Astrocyte (in vitro differentiated cells and primary cell): Measurements from ENCODE around the gene GNB2. TPM values are rescaled to one million over a fixed set of nuclear protein-coding genes. Genes with fewer than 3 reads are reported as not detected.

Experiments
- DNase-seq: peaks from one replicate; pipeline ENCODE4 v3.0.0-alpha.2; 2010; ENCODE audit warnings: low read depth
- FAIRE-seq: peaks from 2 replicates; lab custom pipeline; 2011; peaks lifted over from hg19 to GRCh38; lab: Jason Lieb, UNC
- H2AFZ ChIP-seq: 2 replicates; pipeline ENCODE4 v1.6.0; 2012; ENCODE audit warnings: low read depth, low read length, inconsistent platforms
- H3K27ac ChIP-seq: 2 replicates; pipeline ENCODE4 v1.5.1; 2011; ENCODE audit warnings: low read depth, low read length, inconsistent platforms
- H3K27me3 ChIP-seq: 2 replicates; pipeline ENCODE4 v1.6.0; 2011; ENCODE audit warnings: low read length, inconsistent platforms; ENCODE audit not compliant: insufficient read depth
- H3K36me3 ChIP-seq: 2 replicates; pipeline ENCODE4 v1.5.1; 2011; ENCODE audit warnings: low read length, inconsistent platforms; ENCODE audit not compliant: insufficient read depth
- H3K4me1 ChIP-seq: 2 replicates; pipeline ENCODE4 v1.5.1; 2011; ENCODE audit warnings: low read length, inconsistent platforms; ENCODE audit not compliant: insufficient read depth
- H3K4me2 ChIP-seq: 2 replicates; pipeline ENCODE4 v1.6.0; 2012; ENCODE audit warnings: low read length, inconsistent platforms
- H3K4me3 ChIP-seq: 2 replicates; pipeline ENCODE4 v1.5.1; 2011; ENCODE audit warnings: low read depth, mild to moderate bottlenecking, low read length, inconsistent platforms; ENCODE audit not compliant: insufficient read depth
- H3K79me2 ChIP-seq: 2 replicates; pipeline ENCODE4 v1.6.0; 2012; ENCODE audit warnings: mild to moderate bottlenecking, low read length, inconsistent platforms; ENCODE audit not compliant: insufficient read depth
- H3K9ac ChIP-seq: 2 replicates; pipeline ENCODE4 v1.6.0; 2012; ENCODE audit warnings: mild to moderate bottlenecking, low read length, inconsistent platforms
- H3K9me3 ChIP-seq: 2 replicates; pipeline ENCODE4 v1.5.1; 2012; ENCODE audit warnings: low read depth, mild to moderate bottlenecking, low read length, inconsistent platforms; ENCODE audit not compliant: insufficient read depth
- H4K20me1 ChIP-seq: 2 replicates; pipeline ENCODE4 v1.6.0; 2012; ENCODE audit warnings: low read length, inconsistent platforms; ENCODE audit not compliant: insufficient read depth
- H3K27ac Mint-ChIP-seq: one replicate; pipeline ENCODE4 v1.8.0; 2021; ENCODE audit warnings: mild to moderate bottlenecking, mixed read lengths; ENCODE audit not compliant: unreplicated experiment
- H3K27me3 Mint-ChIP-seq: one replicate; pipeline ENCODE4 v1.8.0; 2021; ENCODE audit warnings: low read depth, mixed read lengths; ENCODE audit not compliant: unreplicated experiment
- H3K36me3 Mint-ChIP-seq: one replicate; pipeline ENCODE4 v1.8.0; 2021; ENCODE audit warnings: low read depth, mixed read lengths; ENCODE audit not compliant: unreplicated experiment
- H3K4me1 Mint-ChIP-seq: one replicate; pipeline ENCODE4 v1.8.0; 2021; ENCODE audit warnings: low read depth, mixed read lengths; ENCODE audit not compliant: unreplicated experiment
- H3K4me3 Mint-ChIP-seq: one replicate; pipeline ENCODE4 v1.8.0; 2021; ENCODE audit warnings: mild to moderate bottlenecking, moderate library complexity, mixed read lengths; ENCODE audit not compliant: unreplicated experiment
- H3K9me3 Mint-ChIP-seq: one replicate; pipeline ENCODE4 v1.8.0; 2021; ENCODE audit warnings: mild to moderate bottlenecking, mixed read lengths; ENCODE audit not compliant: unreplicated experiment
- EZH2 ChIP-seq: IDR thresholded peaks from 2 replicates; pipeline ENCODE4 v1.6.1; 2012; ENCODE audit warnings: mild to moderate bottlenecking, low read length, inconsistent platforms; ENCODE audit not compliant: insufficient read depth
- total RNA-seq: library from RNA; stranded (reverse); gene quantifications from 2 replicates; pipeline ENCODE4 v1.2.1, GENCODE V29; 2021
- TF ChIP-seq, protein P1 (sequence below): IDR thresholded peaks from 2 replicates; pipeline ENCODE4 v1.5.1; 2011; ENCODE audit warnings: low read depth, mild to moderate bottlenecking, inconsistent platforms, low read length, moderate library complexity; ENCODE audit not compliant: insufficient read depth

GNB2 gene
- total RNA-seq, 1 donor from 2014 or later, result 274 TPM

DNA sequence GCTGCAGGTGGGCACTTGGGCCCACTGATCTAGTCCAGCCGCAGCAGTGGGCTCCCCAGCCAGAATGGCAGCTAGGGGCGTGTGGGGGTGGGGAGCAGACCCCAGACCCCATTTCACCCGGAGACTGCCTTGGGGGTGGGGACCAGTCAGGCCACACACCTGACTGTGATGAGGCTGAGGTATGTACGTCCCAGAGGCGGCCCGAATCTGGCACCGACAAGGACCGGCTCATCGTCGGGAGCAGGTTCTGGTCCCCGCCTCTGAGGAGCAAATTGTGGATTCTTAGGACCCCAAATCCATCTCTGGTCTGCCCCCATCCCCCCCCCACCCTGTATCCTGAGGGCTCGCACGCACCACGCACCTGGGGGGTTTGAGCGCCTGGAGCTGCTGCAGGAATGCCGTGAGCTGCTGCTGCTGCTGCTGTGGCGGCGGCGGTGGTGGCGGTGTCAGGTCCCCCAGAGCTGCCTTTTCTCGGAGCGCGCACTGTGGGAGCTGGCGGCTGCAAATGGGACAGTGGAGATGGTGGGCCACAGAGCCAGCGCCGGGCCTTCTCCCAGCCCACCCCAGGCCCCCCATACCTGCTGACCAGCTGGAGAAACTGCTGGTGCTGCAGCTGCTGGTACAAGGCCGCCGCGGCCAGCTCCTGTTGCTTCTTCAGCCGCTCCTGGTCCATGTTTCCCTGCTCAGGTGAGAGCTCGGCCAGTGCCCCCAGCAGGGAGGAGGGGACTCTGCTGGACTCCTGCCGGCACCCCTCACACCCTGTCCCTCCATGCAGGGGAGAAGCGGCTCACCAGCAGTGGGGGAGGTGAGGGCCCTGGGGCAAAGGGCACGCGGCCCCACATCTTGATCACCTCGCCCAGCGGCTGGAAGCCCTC is 10.4 kb downstream of the GNB2 start:
- H3K9ac ChIP-seq, result no peak overlapping the region
- Mint-ChIP-seq H3K9me3 (peaks cover 2% of the 10 kb centered on the region), H3K27ac (no peak overlapping the region), H3K27me3 (no peaks in the 10 kb centered on the region), H3K4me3 (no peak overlapping the region), H3K4me1 (peaks cover 6% of the 10 kb centered on the region), H3K36me3 (peaks cover 7% of the 10 kb centered on the region)
- peaks cover 7% of the 10 kb centered on the region for H3K36me3 ChIP-seq
- peaks cover 51% of the 10 kb centered on the region for H4K20me1 ChIP-seq
- no peak overlapping the region for H3K27ac ChIP-seq
- no peak for DNase-seq
- H3K4me3 ChIP-seq, result no peak overlapping the region
- H3K27me3 ChIP-seq, result no peaks in the 10 kb centered on the region
- H3K79me2 ChIP-seq, result peaks cover 8% of the 10 kb centered on the region
- TF ChIP-seq EZH2, result no peak
- H3K4me1 ChIP-seq, result peaks cover 19% of the 10 kb centered on the region
- no peaks in the 10 kb centered on the region for H3K9me3 ChIP-seq
- H2AFZ ChIP-seq, result no peak overlapping the region
- FAIRE-seq, result no peak
- H3K4me2 ChIP-seq, result no peak overlapping the region

DNA sequence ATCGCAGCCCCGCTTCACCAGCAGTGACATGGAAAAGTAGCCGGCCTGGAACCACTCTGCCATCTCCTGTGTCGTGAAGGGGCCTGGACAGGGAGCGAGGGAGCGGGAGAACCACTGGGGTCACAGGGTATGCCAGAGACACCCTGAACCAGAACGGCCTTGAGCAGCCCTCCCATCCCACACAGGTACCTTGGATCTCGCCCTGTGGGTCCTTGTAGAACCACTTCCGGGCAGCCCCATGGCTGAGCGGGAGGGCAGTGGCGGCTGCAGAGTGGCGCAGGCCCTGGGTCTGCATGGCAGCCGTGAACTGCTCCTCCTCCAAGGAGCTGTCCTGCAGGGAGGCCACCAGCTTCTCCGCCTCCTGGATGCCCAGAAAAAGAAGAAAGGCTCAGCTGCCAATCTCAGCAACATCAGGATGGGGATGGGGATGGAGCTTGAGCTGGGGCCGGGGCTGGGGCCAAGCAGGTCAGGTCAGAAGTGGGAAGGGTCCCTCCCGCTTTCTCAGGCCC is 11.0 kb downstream of the GNB2 start:
- peaks cover 2% of the 10 kb centered on the region for H3K9me3 Mint-ChIP-seq
- no peak overlapping the region for H3K27ac Mint-ChIP-seq
- Histone ChIP-seq H3K79me2 (peaks cover 15% of the 10 kb centered on the region), H3K9ac (no peak overlapping the region), H3K4me2 (no peak overlapping the region), H3K27me3 (no peaks in the 10 kb centered on the region), H3K4me3 (no peak overlapping the region), H4K20me1 (peaks cover 51% of the 10 kb centered on the region), H3K36me3 (peaks cover 7% of the 10 kb centered on the region), H2AFZ (no peak overlapping the region), H3K9me3 (no peaks in the 10 kb centered on the region), H3K4me1 (peaks cover 19% of the 10 kb centered on the region), H3K27ac (no peak overlapping the region)
- DNase-seq (no peak), FAIRE-seq (no peak)
- peaks cover 6% of the 10 kb centered on the region for H3K4me1 Mint-ChIP-seq
- TF ChIP-seq, protein P1, sequence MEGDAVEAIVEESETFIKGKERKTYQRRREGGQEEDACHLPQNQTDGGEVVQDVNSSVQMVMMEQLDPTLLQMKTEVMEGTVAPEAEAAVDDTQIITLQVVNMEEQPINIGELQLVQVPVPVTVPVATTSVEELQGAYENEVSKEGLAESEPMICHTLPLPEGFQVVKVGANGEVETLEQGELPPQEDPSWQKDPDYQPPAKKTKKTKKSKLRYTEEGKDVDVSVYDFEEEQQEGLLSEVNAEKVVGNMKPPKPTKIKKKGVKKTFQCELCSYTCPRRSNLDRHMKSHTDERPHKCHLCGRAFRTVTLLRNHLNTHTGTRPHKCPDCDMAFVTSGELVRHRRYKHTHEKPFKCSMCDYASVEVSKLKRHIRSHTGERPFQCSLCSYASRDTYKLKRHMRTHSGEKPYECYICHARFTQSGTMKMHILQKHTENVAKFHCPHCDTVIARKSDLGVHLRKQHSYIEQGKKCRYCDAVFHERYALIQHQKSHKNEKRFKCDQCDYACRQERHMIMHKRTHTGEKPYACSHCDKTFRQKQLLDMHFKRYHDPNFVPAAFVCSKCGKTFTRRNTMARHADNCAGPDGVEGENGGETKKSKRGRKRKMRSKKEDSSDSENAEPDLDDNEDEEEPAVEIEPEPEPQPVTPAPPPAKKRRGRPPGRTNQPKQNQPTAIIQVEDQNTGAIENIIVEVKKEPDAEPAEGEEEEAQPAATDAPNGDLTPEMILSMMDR, result no peak
- TF ChIP-seq EZH2, result no peak
- H3K4me3 Mint-ChIP-seq, result no peak overlapping the region
- no peaks in the 10 kb centered on the region for H3K27me3 Mint-ChIP-seq
- H3K36me3 Mint-ChIP-seq, result peaks cover 7% of the 10 kb centered on the region

DNA sequence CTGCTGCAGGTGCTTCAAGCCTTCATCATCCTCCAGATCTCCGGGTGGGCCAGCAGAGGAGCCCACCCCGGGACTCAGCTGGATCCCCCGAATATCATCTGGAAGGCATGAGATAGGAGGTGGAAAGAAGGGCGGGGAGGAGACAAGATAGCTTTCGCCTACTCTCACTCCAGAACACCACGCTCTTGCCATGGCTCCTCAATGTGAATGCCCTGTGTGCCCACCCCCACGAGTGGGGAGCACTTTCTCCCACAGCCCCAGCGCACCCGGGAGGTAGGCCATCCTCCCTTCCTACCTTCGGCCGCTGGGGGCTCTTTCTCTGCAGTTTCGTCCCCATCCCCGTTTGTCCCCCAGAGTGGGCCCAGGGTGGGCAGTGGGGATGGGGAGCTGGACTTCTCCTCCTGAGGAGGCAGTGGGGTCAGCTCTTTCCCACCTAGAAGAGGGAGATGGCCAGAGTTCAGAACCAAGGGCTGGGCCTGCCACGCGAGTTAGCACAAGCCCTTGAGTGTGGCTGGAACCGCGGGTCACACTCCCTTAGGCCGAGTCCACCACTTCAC is 11.6 kb downstream of the GNB2 start:
- Mint-ChIP-seq H3K4me3 (no peak overlapping the region), H3K27ac (no peak overlapping the region), H3K4me1 (peaks cover 6% of the 10 kb centered on the region), H3K27me3 (no peaks in the 10 kb centered on the region), H3K36me3 (peaks cover 7% of the 10 kb centered on the region), H3K9me3 (peaks cover 2% of the 10 kb centered on the region)
- Histone ChIP-seq H3K9ac (no peak overlapping the region), H2AFZ (no peak overlapping the region), H3K9me3 (no peaks in the 10 kb centered on the region), H3K4me3 (no peak overlapping the region), H3K79me2 (peaks cover 20% of the 10 kb centered on the region), H3K36me3 (peaks cover 7% of the 10 kb centered on the region), H3K4me2 (no peak overlapping the region), H3K4me1 (peaks cover 19% of the 10 kb centered on the region), H3K27me3 (no peaks in the 10 kb centered on the region), H3K27ac (no peak overlapping the region), H4K20me1 (peaks cover 51% of the 10 kb centered on the region)
- TF ChIP-seq, protein P1, result no peak
- TF ChIP-seq EZH2, result no peak
- FAIRE-seq (no peak), DNase-seq (no peak)
